Kidney epithelial cell (primary cell): ENCODE measurements around the gene C12orf76. TPM values are rescaled to one million over a fixed set of nuclear protein-coding genes. Genes with fewer than 3 reads are reported as not detected.

Experiments used
- DNase-seq: peaks from one replicate; pipeline ENCODE4 v3.0.0-alpha.2; 2010; ENCODE audit warnings: low read depth
- H3K27me3 ChIP-seq: 2 replicates; pipeline ENCODE4 v1.6.0; 2011; ENCODE audit warnings: low read length; ENCODE audit not compliant: control insufficient read depth, insufficient read depth
- H3K36me3 ChIP-seq: 2 replicates; pipeline ENCODE4 v1.5.1; 2011; ENCODE audit warnings: low read length; ENCODE audit not compliant: control insufficient read depth, insufficient read depth
- H3K4me3 ChIP-seq: 2 replicates; pipeline ENCODE4 v1.5.1; 2011; ENCODE audit warnings: low read depth, mild to moderate bottlenecking, control low read depth, low read length
- total RNA-seq: library from RNA; depleted of rRNA; stranded (reverse); fragments of >200 nt; gene quantifications from 2 replicates; pipeline ENCODE4 v1.2.3, GENCODE V29; 2015
- TF ChIP-seq, protein P1 (sequence below): IDR thresholded peaks from 2 replicates; pipeline ENCODE4 v1.5.1; 2011; ENCODE audit warnings: mild to moderate bottlenecking, moderate library complexity, low read length, control low read depth, inconsistent platforms; ENCODE audit not compliant: insufficient read depth, poor library complexity, severe bottlenecking

Gene C12orf76
- total RNA-seq, 1 donor from 2014 or later = 14.5 TPM

GRCh38 chr12:110039085-110039807, 9.1 kb downstream of the C12orf76 start:
- TF ChIP-seq, protein P1, sequence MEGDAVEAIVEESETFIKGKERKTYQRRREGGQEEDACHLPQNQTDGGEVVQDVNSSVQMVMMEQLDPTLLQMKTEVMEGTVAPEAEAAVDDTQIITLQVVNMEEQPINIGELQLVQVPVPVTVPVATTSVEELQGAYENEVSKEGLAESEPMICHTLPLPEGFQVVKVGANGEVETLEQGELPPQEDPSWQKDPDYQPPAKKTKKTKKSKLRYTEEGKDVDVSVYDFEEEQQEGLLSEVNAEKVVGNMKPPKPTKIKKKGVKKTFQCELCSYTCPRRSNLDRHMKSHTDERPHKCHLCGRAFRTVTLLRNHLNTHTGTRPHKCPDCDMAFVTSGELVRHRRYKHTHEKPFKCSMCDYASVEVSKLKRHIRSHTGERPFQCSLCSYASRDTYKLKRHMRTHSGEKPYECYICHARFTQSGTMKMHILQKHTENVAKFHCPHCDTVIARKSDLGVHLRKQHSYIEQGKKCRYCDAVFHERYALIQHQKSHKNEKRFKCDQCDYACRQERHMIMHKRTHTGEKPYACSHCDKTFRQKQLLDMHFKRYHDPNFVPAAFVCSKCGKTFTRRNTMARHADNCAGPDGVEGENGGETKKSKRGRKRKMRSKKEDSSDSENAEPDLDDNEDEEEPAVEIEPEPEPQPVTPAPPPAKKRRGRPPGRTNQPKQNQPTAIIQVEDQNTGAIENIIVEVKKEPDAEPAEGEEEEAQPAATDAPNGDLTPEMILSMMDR = no peak
- DNase-seq = peak; percentile 73
- Histone ChIP-seq H3K36me3 (peaks cover 3% of the 10 kb centered on the region), H3K27me3 (no peaks in the 10 kb centered on the region), H3K4me3 (no peak overlapping the region)

GRCh38 chr12:110038741-110039084, 9.6 kb downstream of the C12orf76 start:
- H3K36me3 ChIP-seq = peaks cover 3% of the 10 kb centered on the region
- TF ChIP-seq, protein P1 = no peak
- no peak for DNase-seq
- no peaks in the 10 kb centered on the region for H3K27me3 ChIP-seq
- no peak overlapping the region for H3K4me3 ChIP-seq

GRCh38 chr12:110037315-110037714, 11.0 kb downstream of the C12orf76 start:
- no peak for DNase-seq
- H3K4me3 ChIP-seq = no peak overlapping the region
- no peaks in the 10 kb centered on the region for H3K27me3 ChIP-seq
- H3K36me3 ChIP-seq = peaks cover 2% of the 10 kb centered on the region
- TF ChIP-seq, protein P1 = no peak

DNA sequence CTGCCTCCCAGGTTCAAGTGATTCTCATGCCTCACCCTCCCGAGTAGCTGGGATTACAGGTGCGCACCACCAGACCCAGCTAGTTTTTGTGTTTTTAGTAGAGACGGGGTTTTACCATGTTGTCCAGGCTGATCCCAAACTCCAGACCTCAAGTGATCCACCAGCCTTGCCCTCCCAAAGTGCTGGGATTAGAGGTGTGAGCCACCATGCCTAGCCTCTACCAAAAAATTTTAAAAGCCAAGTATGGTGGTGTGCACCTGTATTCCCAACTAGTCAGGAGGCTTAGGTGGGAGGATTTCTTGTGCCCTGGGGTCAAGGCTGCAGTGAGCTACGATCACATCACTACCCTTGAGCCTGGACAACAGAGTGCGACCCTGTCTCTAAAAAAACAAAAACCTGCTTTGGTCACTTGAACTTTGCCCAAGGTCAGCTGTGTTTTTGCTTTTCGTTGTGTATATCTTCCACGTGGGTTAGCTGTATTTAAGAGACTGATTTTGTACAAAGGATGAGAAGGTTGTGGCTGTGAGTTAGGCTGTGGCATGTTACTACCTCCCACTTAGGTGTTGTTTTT, 12.7 kb downstream of the C12orf76 start:
- TF ChIP-seq, protein P1 = no peak

GRCh38 chr12:110033888-110034287, 14.4 kb downstream of the C12orf76 start:
- TF ChIP-seq, protein P1 = no peak
- no peaks in the 10 kb centered on the region for H3K27me3 ChIP-seq
- H3K36me3 ChIP-seq = peaks cover 2% of the 10 kb centered on the region
- DNase-seq = no peak
- no peak overlapping the region for H3K4me3 ChIP-seq

More for the DNA sequence above, 12.7 kb downstream of the C12orf76 start:
- Histone ChIP-seq H3K36me3 (peaks cover 2% of the 10 kb centered on the region), H3K4me3 (no peak overlapping the region), H3K27me3 (no peaks in the 10 kb centered on the region)
- no peak for DNase-seq
